Stimulated activated CD8-positive, alpha-beta memory T cell treated with anti-CD3 and anti-CD28 coated beads, Interleukin-7, amount 100 ng/mL, for 1 hour (primary cell): ENCODE data around the gene KCNH1.
"Not testable (repeated sequence)": the region's sequence is repeated elsewhere in the genome, so short reads cannot be mapped to it uniquely, and the experiment has no call there.

Experiments
- DNase-seq, 2 donors: peaks; one replicate each; pipeline ENCODE4 v3.0.0-alpha.2; 2020; ENCODE audit warnings: low read depth in 2 of 2

Gene KCNH1

GRCh38 chr1:211095381-211095780, 38.6 kb downstream of the KCNH1 start:
- DNase-seq = no peak

- no peak for DNase-seq
Observed at GRCh38 chr1:211092955-211093354, 41.0 kb downstream of the KCNH1 start.

DNA sequence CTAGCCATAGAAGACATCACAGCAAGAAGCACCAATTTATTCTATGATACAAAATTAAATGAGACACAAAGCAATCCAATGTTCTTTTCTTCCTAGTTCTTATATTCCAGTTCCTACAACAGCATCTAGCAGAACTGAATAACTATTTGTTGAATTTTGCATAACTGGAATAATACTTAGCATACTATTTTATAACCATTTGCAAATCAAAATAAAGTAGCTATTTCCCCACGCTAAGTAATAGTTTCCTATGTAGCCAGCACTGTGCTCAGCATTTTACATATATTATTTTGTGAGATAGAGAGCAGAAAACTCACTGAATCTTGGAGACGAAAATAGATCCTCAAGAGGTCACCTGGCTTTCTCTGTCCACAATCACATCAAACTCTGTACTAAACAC, 42.1 kb downstream of the KCNH1 start:
- DNase-seq = no peak

GRCh38 chr1:211089536-211089935, 44.4 kb downstream of the KCNH1 start:
- DNase-seq = no peak

- no peak for DNase-seq
Observed at GRCh38 chr1:211088156-211088555, 45.8 kb downstream of the KCNH1 start.

DNA sequence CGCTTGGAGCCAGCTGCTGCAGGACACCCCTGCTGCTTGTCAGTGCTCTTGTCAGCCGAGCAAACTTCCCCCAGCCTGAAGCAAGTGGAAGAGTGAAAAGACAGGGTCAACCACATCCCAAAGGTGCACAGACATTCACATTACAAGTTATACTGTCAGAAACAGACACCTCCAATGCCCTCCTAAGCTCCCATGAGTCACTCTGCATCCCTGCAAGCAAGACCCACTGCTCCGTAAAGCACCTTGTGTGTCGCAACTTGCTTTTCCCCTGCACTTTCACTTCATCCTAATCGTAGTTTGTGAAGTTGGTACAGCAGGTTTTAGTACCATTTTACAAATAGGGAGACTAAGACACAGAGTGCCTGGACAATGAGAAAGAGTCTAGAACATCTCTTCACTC, 51.1 kb downstream of the KCNH1 start:
- DNase-seq = no peak

- not testable (repeated sequence) for DNase-seq
Observed at GRCh38 chr1:211081447-211081846, 52.5 kb downstream of the KCNH1 start.

DNA sequence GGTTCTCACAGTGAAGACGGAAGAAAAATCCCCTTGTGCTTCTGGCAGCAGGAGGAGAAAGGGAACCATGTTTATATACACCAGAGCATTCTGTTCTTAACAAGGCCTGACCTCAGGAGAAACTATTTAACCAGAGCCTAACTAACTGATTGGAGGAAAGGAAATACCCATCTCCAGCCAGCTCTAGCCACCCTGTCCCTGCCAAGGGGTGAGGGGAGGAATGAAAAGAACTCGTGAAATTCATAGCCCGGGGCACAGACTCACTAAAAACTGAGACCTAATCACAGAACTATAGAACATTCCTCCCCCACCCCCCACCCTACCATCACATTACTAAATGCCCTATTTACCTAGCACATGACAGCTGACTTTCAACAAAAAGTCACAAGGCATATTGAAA, 65.0 kb downstream of the KCNH1 start:
- no peak for DNase-seq

DNA sequence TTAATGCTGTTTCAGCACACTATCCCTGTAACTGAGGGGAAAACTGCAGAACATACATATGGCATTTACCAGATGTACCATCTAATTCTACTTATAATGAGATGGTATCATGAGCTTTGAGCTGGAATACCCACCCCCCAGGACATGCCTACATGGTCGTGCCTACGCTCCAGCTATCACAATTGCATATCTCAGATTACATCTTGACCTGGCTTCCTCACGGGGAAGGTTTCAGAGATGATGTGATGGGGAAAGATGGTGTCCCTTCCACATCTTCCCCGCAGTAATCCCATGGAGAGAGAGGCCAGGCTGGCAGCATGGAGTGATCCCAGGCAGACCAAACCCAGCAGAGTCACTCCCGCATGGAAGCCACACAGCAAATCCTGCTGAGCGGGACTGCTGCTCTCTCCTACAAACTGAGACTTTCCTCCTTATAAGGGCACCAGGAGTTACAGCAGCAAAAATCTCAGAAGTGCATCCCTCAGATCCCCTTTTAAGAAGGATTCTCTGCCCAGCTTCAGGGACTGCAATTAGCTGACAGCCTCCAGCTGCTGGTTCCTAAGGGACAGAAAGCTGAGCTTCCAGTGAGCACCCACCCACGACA, 67.1 kb downstream of the KCNH1 start:
- DNase-seq = no peak

GRCh38 chr1:211041838-211042237, 92.1 kb downstream of the KCNH1 start:
- not testable (repeated sequence) for DNase-seq

- DNase-seq = no peak
Observed at GRCh38 chr1:211037095-211037494, 96.9 kb downstream of the KCNH1 start.

GRCh38 chr1:211036381-211037060, 97.4 kb downstream of the KCNH1 start:
- no peak for DNase-seq

DNA sequence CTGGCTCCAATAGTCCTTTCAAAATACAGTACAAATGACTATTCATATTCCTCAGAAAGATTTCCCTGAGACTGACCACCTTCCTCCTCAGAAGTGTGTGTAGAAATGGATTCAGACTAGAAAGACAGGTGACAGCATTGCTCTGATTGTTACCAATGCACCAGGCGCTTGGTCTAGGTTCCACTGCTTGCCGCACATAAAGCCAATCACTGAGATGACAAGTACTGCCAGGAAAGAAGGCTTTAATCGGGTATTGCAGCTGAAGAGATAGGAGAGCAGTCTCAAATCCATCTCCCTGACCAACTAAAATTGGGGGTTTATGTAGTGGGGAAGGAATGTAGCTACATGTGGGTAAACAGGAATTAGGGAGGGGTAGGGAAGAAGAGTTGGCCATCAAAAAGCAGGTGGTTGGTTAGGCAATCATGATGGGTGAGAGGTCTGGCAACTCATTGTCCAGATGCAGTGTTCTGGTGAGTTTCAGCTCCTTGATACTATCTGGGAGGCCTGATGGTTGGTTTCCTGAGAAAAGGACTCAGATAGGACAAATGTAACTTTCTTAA, 98.0 kb downstream of the KCNH1 start:
- DNase-seq = no peak

DNA sequence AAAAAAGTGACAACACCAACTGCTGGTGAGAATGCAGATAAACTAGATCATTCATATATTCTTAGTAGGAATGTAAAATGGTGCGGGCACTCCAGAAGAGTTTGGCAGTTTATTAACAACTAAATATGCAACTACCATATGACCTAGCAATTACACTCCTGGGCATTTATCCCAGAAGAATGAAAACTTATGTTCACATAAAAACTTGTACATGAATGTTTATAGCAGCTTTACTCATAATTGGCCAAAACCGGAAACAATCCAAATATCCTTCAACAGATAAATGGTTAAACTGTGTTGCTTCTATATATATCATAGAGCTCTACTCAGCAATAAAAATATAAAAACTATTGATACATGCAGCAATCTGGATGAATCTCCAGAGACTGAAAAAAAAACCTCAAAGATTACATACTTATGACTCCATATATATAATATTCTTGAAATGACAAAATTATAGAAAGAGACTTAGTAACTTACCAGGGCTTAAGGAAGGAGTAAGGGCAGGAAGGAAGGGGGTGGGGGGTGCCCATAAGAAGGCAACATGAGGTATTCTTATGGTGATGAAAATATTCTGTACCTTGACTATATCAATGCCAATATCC, 99.9 kb downstream of the KCNH1 start:
- no peak for DNase-seq

DNA sequence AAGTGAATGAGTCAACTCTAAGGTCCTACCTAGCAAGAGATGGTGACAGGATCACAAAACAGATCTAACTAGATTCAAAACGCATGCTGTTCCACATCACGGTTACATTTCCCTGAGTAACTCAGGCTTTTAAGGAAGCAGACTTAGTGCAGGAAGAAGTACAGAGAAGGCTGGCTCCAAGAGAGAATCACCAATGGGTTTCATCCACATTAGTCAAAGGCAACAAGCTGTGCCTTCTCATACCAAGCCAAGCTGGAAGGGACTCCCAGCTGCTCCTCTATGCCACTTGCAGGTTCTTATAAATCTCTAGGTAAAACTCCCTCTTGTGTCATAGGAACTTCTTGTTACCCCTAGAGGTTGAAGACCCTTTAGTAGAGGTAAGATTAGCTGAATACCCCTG, 109.0 kb downstream of the KCNH1 start:
- no peak for DNase-seq

GRCh38 chr1:211019266-211019665, 114.7 kb downstream of the KCNH1 start:
- DNase-seq = no peak

- DNase-seq = no peak
Observed at GRCh38 chr1:211018690-211019089, 115.3 kb downstream of the KCNH1 start.

DNA sequence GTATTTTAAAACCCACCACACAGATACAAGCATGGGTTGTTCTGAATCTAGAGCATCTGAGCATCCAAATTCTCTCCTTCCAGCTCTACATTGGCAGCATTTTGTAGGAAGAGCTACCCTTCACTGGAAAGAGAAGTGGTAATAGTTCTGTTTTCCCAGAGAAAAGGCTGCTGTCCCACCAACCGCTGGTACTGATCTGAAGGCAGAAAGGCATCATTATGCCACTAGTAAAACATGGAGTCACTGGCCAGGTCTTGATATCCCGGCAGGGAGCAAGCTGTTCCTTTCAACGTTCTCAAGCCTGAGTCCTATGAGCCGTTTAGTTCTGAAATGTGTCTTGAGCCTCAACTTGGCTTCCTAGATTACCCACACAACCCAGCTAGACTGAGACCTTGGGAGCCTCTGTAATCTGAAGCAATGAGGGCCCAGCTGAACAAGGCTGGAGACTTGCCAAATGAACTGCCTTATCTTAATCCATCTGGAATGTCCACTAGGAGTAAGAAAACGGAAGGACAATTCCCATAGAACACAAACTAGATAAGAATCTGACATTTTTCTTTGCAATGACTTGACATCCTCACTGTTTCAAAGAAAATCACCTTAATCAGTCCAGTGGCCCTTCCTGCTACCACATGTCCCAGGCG, 116.8 kb downstream of the KCNH1 start:
- DNase-seq = no peak

GRCh38 chr1:211014275-211014674, 119.7 kb downstream of the KCNH1 start:
- no peak for DNase-seq

- DNase-seq = no peak
Observed at GRCh38 chr1:211013346-211014240, 120.4 kb downstream of the KCNH1 start.

- not testable (repeated sequence) for DNase-seq
Observed at GRCh38 chr1:211011128-211011527, 122.8 kb downstream of the KCNH1 start.
